Measurements from ENCODE around the gene LEMD2.

Gene LEMD2

DNA sequence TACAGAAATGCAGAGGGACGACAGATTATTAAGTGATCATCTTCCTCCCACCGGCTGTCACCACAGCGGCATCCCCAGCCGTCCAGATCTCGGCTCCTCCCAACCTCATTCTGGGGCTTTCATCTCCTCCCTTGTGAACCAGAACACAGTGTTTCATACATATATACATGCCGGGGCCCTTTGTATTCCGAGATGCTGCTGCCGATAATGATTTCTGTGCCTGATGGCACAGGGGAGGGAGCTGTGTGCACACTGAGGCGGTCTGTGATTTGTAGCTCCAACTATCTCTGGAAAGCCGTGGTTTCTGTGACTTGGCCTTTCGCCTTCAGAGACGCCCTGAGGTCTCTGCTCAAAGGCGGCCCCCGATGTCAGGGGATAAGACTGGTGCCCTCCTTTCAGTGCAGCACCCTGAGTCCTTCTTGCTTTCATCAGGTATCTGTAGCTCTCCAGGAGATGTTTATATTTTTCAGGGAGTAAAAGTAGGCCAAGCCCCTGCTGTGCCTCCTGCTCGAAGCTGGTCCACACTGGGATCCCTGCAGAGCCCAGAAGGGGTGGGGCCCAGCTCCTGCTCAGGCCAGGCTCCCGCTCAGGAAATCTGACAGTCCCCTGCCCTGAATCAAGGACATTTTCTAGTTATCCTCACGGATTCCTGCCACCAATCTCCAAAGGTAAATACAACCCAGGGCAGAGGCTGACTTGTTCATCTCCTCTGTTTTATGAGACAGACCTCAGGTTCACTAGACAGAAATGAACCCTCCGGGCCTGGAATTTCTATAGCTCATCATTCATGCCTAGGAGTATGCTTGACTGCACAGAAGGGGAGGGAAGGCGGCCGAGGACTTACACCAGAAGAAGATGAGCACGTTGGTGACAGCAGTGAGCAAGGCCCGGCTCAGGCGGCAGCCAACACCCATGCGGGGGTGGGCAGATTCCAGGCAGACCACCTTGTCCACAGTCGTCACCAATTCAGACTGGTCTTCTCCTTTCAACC, 11.2 kb downstream of the LEMD2 start:
- in situ Hi-C loops (cut with MboI; ENCODE audit: low sequenced_read_pairs): loop anchor here (10.0 kb wide), 1 partner anchor 247 kb away; no protein-coding TSS in a partner anchor

DNA sequence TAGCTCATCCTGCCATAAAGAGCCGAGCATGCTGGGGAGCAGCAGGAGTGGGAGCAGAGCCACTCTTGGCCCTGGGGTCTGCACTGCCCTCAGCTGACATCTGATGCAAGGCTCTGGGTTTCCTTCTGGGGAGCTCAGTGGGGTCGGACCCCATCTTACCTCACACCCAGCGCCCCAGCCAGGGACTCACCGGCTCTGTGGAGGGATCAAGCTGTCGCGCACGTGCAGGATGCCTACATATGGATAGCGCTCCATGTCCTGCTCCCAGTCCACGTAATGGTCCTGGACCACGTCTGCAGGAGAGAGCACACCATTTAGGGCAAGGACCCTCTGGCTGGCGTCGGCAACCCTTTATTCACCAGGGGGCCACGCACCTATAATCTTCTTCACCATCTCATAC, 12.2 kb downstream of the LEMD2 start:
- in situ Hi-C loops (cut with MboI; ENCODE audit: low sequenced_read_pairs): loop anchor here (10.0 kb wide), 1 partner anchor 248 kb away; no protein-coding TSS in a partner anchor

DNA sequence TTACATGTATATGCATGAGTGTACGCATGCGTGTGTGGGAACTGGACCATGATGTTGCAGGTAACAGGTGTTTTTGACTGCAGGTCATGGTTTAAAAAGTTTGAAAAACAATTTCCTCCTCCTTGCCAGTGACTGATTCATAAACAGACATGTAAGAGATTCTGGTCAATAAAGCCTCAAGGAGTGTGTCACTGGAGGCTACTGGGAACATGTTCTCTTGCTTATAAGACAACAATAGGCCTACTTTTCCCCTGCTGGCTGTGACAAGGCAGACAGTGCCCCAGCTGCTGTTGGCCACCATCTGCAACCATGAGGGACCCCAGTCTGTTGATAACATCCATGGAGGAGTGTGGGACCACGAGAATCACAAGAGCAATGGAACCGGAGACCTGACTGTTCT, 12.7 kb downstream of the LEMD2 start:
- in situ Hi-C loops (cut with MboI; ENCODE audit: low sequenced_read_pairs): loop anchor here (10.0 kb wide), 1 partner anchor 249 kb away; no protein-coding TSS in a partner anchor

DNA sequence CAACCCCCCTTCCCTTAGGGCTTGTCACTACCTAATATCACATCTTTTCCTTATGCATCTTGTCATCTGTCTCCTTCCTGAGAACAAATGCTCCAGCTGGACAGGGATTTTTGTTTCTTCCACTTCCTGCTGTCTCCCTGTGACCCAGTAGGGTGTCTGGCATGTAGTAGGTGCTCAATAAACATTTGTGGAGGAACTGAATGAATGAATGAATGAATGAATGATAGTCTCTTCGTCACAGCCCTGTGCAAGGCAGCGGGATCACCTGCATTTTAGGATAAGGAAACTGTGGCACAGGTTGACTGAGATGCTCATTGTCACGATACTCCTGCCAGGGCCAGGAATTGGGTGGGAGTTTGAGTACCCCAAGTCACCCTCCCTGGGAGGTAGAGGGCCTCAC, 14.2 kb downstream of the LEMD2 start:
- in situ Hi-C loops (cut with MboI; ENCODE audit: low sequenced_read_pairs): loop anchor here (10.0 kb wide), 1 partner anchor 250 kb away; no protein-coding TSS in a partner anchor

DNA sequence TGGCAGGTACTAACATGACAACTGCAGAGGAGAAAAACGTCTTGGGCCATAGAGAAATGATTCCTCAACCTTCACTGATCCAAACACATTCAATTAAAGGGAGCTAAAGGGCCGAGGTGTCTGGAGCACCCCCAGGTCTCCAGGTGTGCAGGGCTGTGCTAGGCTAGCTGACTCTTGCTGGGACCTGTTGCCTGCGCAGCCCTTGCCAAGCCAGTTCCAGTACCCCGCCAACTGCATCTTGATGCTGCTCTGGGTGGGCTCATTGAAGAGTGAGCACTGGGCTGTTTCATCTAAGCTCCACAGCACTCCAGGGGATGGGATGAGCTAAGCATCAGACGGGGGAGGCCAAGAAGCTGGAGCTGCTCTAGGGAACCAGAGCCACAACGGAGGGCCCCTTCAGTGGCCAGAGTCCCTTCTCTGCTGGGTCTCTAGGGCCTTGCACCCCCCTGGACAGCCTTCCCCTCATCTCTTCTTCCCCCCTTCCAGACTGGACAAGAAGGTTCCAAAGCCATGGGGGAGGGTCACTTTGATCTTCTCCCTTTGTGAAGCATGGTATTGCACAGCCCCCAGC, 15.9 kb downstream of the LEMD2 start:
- in situ Hi-C loops (cut with MboI; ENCODE audit: low sequenced_read_pairs): loop anchor here (10.0 kb wide), 1 partner anchor 252 kb away; no protein-coding TSS in a partner anchor

DNA sequence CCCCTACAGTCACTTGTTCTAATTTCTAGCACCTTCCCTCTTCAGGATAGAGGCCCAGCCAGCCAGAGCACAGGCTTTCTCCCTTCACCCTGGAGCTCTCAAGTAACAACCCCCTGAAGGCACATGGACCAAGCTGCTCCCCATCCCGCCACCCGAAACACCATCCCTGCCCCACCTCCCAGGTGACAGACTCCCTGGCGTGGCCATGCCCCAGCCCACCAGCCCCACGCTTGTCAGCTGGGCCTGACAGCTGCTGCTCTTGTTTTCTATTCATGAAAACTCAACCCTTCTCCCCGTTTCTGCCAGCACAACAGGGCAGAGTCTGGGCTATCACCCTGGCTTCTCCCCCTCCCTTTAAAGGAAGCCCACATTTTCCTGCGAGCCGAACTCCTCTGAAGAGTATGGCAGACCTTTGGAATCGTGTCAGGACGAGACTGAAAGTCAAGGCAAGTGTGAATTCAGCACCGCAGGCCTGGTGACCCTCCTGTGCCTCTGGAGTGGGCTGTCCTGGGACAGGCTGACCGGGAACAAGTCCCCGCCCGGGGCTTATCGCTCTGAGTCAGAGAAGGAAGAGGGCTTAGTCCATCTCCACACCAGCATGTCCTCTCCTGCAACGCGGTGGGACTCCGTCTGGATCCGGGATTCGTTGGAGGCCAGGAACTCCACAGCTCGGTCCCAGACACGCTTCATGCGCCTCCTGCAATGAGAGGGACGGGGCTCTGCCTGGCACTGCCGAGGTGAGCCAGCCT, 16.7 kb downstream of the LEMD2 start:
- in situ Hi-C loops (cut with MboI; ENCODE audit: low sequenced_read_pairs): loop anchor here (10.0 kb wide), 1 partner anchor 253 kb away; no protein-coding TSS in a partner anchor

DNA sequence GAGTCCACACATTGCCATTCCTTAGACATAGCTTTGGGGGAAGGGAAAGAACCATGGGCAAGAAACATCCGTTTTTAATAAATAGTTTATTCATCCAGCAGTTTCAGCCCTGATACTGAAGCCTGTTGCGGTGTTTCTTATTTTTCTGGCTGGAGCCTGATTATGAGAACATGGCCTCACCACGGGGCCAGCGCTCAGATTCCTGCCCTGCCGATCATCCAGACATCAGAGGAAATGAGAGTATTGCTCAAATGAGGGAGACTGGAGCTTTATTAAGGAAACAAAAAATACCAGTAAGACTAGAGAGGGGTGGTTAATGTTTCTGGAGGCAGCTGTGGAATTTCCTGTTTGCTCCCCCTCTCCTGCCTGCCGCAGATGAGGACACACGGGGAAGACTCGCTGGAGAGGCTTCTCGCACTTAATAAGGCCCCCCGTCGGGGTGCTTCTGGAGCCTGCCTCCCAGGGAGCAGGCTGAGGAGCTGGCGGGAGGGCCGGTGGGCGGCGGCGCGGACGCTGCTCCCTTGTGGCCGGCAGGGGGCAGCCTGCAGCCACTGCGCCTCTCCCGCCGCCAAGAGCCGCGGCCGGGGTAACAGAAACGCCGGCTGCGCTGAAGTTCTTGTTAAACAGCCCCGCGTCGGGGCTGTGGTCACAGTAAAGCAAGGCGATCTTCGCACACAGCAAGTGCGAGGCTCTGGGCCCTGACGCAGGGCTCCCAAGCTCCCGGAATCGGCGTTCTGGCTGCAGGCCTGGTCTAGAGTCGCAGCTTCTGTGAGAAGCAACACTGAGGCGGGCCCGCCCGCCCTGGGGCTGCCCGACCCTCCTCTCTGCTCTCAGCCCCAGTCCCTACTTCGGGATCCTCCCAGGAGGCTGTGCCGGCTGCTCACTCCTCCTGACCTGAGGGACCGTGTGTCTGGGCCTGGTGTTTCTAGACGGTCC, 17.5 kb downstream of the LEMD2 start:
- in situ Hi-C loops (cut with MboI; ENCODE audit: low sequenced_read_pairs): loop anchor here (10.0 kb wide), 1 partner anchor 253 kb away; no protein-coding TSS in a partner anchor

DNA sequence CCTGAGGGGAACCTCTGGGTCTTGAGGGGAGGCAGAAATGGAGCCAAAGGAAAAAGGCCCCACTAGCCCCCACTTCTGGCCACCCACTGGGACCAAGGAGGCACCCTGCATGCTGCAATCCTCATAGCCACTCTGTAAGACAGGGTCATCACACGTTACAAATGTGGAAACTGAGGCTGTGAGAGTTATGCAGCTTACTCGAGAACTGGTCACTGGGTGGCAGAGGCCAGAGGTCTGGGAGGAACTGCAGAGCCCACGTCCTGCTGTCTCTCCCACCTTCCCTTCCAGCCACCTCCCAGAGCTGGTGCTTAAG, 18.1 kb downstream of the LEMD2 start:
- in situ Hi-C loops (cut with MboI; ENCODE audit: low sequenced_read_pairs): loop anchor here (10.0 kb wide), 1 partner anchor 254 kb away; no protein-coding TSS in a partner anchor

DNA sequence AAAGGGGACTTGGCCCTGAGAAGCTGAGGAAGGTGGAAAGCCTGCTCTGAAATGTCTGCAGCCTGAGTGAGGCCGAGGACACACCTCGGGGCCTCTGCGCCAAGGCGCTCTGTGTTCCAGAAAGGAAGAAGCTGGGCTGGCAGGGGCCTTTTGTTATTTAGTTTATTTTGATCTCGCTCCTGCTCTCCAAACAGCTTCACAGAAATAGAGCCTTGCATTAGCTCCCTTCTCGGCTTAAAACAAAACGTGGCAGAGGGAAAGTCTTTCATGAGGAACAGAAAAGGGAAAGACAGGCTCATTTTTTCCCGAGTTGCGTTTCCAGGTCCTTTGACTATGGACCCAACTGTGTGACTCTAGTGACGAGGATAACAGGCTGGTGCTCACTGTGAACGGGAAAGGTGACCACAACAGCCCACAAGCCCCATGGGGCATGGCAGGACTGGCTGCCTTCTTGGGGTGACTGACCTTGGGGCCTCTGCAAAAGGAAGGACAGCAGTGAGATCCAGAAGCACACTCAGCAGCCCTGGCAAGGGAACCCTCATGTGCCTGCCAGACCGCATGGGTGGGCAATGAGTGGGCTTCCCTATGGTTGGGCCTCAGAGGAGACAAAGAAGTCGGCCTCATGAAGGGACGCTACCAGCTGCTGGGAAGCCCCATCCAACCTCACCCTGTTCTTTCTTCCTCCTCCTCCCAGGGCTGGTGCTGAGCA, 18.7 kb downstream of the LEMD2 start:
- in situ Hi-C loops (cut with MboI; ENCODE audit: low sequenced_read_pairs): loop anchor here (10.0 kb wide), 1 partner anchor 255 kb away; no protein-coding TSS in a partner anchor

DNA sequence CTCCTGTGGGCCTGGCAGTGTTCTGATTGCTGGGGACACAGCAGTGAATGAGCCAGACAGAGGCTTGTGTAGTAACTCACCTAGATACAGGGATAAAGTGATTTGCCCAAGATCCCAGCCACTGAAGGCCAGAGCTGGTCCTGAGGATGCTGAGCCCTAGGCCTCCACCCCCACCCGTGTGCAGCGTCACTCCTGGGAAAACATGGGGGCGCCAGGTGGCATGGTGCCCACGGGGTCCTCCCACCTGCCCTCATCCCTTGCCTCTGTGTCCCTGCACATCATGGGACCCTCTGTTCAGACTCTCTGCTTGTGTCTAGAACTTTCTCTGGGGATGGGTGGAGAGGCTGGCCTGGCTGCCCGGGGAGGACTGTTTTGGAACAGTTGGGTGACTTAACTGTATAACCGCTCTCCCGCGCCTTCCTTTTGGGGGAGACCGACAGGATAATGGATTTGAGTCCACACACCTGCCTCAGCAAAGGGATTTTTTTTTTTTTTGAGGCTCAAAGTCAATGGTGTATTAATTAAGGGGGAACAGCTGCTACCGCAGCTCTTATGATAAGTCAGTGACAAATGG, 19.6 kb downstream of the LEMD2 start:
- in situ Hi-C loops (cut with MboI; ENCODE audit: low sequenced_read_pairs): loop anchor here (10.0 kb wide), 1 partner anchor 385 kb away; no protein-coding TSS in a partner anchor

DNA sequence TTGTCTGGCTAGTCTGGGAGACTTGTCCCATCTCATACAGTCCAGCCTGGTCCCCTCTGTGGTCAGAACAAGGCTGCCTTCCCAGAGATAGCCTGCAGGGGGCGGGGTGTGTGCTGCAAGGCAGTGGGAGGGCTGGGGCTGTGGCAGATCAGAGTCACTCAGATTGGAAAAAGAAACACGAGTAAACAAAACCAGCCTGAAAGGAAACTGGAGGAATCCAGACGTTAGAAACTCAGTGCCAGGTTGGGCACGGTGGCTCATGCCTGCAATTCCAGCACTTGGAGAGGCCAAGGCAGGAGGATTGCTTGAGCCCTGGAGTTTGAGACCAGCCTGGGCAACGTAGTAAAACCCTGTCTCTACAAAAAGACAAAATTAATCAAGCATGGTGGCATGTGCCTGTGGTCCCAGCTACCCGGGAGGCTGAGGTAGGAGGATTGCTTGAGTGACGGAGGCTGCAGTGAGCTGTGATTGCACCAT, 20.2 kb downstream of the LEMD2 start:
- in situ Hi-C loops (cut with MboI; ENCODE audit: low sequenced_read_pairs): loop anchor here (10.0 kb wide), 1 partner anchor 386 kb away; no protein-coding TSS in a partner anchor

DNA sequence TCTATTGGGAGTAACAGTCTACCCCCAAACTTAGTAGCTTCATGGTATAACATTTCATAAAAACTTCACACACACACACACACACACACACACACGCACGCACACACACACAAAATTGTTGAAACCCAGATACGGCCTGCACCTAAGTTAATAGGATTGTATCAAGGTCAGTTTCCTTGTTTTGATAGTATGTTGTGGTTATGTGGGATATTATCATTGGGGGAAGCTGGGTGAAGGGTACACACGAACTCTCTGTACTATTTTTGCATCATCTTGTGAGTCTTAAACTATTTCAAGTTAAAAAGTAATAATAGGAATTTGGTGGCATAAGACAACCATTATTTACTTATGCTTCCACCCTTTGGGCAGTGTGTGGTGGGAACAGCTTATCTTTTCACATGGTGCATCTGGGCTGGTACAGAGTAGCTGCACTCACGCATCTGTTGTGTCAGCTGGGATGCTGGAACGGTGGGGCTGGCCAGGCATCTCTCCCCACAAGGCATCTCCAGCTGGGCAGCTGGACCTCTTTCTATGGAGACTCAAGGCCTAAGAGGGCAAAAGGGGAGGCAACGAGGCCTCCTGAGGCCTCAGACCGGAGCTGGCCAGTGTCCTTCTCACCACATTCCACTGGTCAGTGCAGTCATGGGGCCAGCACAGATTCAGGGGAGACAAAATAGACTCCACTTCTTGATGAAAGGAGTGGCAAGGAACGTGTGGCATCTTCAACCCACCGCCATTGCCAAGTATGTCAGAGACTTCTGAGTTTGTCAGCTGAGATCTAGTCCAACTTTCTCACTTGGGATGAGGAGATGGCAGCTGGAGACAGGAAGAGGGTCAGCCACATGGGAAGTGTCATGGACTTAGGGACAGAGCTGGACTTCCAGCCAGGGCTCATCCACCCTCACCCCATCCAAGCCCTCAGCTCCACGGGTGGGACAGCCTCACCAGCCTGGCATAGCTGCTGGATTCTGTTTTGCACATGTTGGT, 21.7 kb downstream of the LEMD2 start:
- in situ Hi-C loops (cut with MboI; ENCODE audit: low sequenced_read_pairs): loop anchor here (10.0 kb wide), 1 partner anchor 388 kb away; no protein-coding TSS in a partner anchor

DNA sequence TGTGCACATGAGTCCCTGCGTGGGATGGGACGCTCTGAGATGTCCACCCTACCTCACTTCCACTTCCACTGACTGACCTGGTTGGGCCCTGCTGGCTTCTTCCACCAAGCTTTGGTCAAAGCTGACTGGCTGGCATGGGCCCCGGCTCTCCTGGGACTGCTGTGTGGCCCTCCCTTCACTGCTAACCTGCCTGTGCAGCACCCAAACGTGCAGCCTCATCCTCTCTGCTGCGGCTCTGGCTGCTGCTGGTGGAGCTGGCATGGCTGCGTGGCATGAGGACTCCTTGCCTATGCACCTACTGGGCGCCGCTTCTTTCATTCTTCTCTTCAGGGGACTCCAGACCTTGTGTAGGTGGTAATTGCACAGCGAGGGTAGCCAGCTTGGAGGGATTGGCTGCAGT, 23.6 kb downstream of the LEMD2 start:
- in situ Hi-C loops (cut with MboI; ENCODE audit: low sequenced_read_pairs): loop anchor here (10.0 kb wide), 1 partner anchor 389 kb away; no protein-coding TSS in a partner anchor

DNA sequence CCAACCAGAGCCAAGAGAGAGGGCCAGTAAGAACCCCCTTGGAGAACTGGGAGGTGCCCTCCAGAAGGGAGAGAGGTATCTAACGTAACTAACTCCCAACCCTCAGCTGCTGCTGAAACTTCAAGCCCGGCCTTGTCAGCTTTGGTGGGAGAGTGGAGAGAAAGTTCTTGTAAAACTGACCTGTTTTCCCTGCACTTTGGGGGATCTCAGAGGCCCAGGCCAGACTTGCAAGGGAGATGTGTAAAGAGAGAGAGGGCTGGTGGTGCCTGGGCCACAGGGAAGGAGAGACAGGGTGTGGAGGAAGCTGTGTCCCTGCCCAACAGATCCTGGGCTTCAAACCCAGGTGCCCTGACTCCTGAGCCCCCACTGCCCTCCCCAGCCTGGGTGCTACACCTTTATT, 24.9 kb downstream of the LEMD2 start:
- in situ Hi-C loops (cut with MboI; ENCODE audit: low sequenced_read_pairs): loop anchor here (10.0 kb wide), 1 partner anchor 391 kb away; no protein-coding TSS in a partner anchor

DNA sequence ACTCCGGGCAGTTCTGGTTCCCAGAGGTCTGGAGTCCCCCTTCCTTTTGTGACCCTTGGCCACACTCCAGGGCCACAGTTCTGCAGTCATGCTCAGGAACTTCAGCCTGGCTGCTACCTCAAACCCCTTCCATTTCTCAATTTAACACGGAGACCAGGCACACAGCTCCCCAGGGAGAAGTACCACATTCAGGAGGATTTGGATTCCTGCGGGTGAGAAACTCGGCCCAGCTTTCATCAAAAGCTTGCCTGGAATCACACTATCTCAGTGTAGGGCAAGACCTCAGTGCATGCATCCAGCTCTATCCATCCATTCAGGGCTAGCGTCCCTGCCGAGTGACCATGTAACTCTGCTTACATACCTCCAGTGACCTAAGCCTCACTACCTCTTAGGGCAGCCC, 25.4 kb downstream of the LEMD2 start:
- in situ Hi-C loops (cut with MboI; ENCODE audit: low sequenced_read_pairs): loop anchor here (10.0 kb wide), 1 partner anchor 391 kb away; no protein-coding TSS in a partner anchor

DNA sequence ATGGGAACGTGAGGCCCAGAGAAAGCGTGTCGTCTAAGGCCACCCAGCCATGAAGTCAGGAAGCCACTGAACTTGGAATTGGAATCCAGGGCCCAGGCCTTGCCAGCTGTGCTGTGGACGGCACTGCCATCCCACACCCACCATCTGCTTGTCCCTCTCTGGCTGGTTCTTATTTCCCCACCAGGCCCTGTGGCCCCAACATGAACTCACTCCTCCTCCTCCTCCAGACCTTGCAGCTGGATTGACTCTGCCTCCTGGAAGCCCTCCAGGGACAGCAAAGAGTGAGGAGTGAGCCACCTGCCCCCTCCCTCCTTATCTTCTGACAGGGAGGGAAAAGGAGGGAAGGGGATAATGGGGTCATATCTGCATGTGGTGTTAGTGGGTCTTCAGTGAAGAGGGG, 26.2 kb downstream of the LEMD2 start:
- in situ Hi-C loops (cut with MboI; ENCODE audit: low sequenced_read_pairs): loop anchor here (10.0 kb wide), 1 partner anchor 392 kb away; no protein-coding TSS in a partner anchor
